Measurements from ENCODE around the gene AMBRA1.

AMBRA1 gene

DNA sequence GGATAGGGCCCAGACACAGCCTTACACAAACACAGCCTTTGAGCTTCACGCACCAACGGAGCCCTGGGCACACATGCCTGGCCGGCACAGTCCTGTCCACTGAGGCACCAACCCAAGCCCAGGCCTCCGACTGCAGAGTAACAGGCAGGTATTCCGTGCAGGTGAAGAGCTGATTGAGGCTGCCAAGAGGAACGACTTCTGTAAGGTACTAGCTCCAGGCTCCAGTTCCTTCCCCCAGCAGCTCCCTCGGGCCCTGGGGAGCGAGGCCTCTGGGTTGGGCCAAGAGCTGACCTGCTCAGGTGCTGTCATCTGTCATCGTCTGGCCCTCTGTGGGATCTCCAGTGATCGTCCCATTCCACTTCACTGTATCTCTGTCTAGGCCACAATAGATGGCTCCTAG, 215.5 kb downstream of the AMBRA1 start:
- no peaks in the 10 kb centered on the region for H3K9me3 ChIP-seq (ENCODE audit: severe bottlenecking)
- ATAC-seq (ENCODE audit: low read depth) (no peak), DNase-seq (ENCODE audit: low spot score) (no peak)
- no peaks in the 10 kb centered on the region for H3K27me3 ChIP-seq (ENCODE audit: insufficient read depth, poor library complexity, severe bottlenecking)
- TF ChIP-seq, protein P1, sequence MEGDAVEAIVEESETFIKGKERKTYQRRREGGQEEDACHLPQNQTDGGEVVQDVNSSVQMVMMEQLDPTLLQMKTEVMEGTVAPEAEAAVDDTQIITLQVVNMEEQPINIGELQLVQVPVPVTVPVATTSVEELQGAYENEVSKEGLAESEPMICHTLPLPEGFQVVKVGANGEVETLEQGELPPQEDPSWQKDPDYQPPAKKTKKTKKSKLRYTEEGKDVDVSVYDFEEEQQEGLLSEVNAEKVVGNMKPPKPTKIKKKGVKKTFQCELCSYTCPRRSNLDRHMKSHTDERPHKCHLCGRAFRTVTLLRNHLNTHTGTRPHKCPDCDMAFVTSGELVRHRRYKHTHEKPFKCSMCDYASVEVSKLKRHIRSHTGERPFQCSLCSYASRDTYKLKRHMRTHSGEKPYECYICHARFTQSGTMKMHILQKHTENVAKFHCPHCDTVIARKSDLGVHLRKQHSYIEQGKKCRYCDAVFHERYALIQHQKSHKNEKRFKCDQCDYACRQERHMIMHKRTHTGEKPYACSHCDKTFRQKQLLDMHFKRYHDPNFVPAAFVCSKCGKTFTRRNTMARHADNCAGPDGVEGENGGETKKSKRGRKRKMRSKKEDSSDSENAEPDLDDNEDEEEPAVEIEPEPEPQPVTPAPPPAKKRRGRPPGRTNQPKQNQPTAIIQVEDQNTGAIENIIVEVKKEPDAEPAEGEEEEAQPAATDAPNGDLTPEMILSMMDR (IDR thresholded peaks at IDR 0.05; ENCODE audit: poor library complexity, severe bottlenecking): no peak
- H3K4me1 ChIP-seq (ENCODE audit: insufficient read depth, poor library complexity, severe bottlenecking): no peaks in the 10 kb centered on the region
- H3K27ac ChIP-seq (ENCODE audit: poor library complexity, severe bottlenecking): no peak overlapping the region
- no peak overlapping the region for H3K4me3 ChIP-seq (ENCODE audit: severe bottlenecking)
- H3K36me3 ChIP-seq (ENCODE audit: low read depth): peaks cover 14% of the 10 kb centered on the region

DNA sequence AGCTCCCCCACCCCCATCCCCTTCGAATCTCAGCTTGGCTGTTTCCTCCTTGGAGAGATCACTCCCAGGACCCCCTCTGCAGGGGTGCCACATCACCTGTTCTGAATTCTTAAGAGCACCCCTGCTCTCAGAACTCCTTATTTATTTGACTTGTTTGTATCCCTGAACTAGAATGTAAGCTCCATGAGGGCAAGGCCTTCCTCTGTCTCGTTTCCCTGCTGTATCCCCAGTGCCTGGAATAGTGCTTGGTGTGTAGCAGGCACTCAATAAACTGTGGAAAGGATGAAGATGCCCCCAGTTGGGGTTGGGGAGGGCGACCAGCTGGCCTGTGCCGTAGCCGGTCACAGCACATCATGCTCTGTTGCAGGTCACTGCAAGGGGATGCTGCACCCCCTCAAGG, 216.0 kb downstream of the AMBRA1 start:
- TF ChIP-seq, protein P1 (IDR thresholded peaks at IDR 0.05; ENCODE audit: poor library complexity, severe bottlenecking): no peak
- no peaks in the 10 kb centered on the region for H3K9me3 ChIP-seq (ENCODE audit: severe bottlenecking)
- DNase-seq (ENCODE audit: low spot score) (no peak), ATAC-seq (ENCODE audit: low read depth) (no peak)
- peaks cover 11% of the 10 kb centered on the region for H3K36me3 ChIP-seq (ENCODE audit: low read depth)
- no peaks in the 10 kb centered on the region for H3K27me3 ChIP-seq (ENCODE audit: insufficient read depth, poor library complexity, severe bottlenecking)
- H3K4me1 ChIP-seq (ENCODE audit: insufficient read depth, poor library complexity, severe bottlenecking): no peaks in the 10 kb centered on the region
- H3K4me3 ChIP-seq (ENCODE audit: severe bottlenecking): no peak overlapping the region
- no peak overlapping the region for H3K27ac ChIP-seq (ENCODE audit: poor library complexity, severe bottlenecking)

DNA sequence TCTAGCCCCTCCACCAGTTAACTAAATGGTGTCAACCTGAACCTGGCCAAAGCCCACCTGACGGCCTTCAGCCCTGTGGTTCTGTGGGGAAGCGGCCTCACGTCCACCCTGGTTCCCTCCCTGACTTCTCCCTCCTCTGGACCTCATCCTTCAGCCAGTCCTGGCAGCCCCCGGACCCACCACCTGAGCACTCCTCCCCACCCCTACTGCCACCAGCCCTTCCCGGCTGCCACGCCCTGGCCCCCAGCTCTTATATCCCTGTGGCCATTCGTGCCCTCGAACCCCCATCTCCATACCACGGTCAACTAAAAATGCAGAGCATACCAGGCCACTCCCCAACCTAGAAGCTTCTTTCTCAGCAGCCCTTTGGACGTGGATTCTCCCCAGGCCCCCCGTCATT, 216.5 kb downstream of the AMBRA1 start:
- no peaks in the 10 kb centered on the region for H3K27me3 ChIP-seq (ENCODE audit: insufficient read depth, poor library complexity, severe bottlenecking)
- no peak overlapping the region for H3K4me3 ChIP-seq (ENCODE audit: severe bottlenecking)
- TF ChIP-seq, protein P1 (IDR thresholded peaks at IDR 0.05; ENCODE audit: poor library complexity, severe bottlenecking): no peak
- H3K4me1 ChIP-seq (ENCODE audit: insufficient read depth, poor library complexity, severe bottlenecking): no peaks in the 10 kb centered on the region
- ATAC-seq (ENCODE audit: low read depth) (no peak), DNase-seq (ENCODE audit: low spot score) (no peak)
- no peaks in the 10 kb centered on the region for H3K9me3 ChIP-seq (ENCODE audit: severe bottlenecking)
- H3K36me3 ChIP-seq (ENCODE audit: low read depth): peaks cover 11% of the 10 kb centered on the region
- H3K27ac ChIP-seq (ENCODE audit: poor library complexity, severe bottlenecking): no peak overlapping the region

DNA sequence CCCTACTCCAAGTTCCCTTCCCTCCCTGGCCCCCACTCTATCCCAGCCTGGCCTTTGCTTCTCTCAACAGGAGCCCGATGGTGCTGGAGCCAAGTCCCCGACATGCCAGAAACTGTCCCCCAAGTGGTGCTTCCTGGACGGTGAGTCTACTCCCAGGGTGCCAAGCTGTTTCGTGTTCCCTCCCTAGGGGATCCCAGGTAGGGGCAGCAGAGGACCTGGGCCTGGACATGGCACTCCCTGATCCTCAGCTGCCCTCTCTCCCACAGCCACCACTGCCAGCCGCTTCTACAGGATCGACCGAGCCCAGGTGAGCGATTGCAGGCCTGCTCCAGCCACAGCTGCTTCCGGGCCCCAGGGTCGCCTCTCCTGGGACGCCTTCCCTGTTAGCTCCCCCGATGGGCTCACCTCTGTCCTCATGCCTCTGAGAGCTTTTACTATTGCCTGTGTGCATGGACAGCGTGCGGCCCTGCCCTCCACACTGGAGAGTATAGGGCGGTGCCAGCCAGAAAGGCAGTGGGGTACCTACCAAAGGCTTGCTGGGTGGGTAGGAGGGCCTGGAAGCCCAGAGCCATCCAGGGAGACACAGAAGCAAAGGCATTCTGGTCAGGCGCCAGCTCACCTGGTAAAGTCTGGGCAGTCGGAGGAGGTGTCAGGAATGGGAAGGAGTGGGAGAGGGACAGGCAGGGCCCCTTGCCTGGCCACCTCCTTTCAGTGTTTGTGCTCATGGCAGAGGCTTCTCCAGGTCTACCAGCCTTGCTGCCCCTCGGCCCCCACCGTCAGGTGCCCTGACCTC, 217.4 kb downstream of the AMBRA1 start:
- Histone ChIP-seq H3K4me3 (ENCODE audit: severe bottlenecking) (no peak overlapping the region), H3K36me3 (ENCODE audit: low read depth) (peaks cover 11% of the 10 kb centered on the region), H3K27ac (ENCODE audit: poor library complexity, severe bottlenecking) (no peak overlapping the region), H3K9me3 (ENCODE audit: severe bottlenecking) (no peaks in the 10 kb centered on the region), H3K4me1 (ENCODE audit: insufficient read depth, poor library complexity, severe bottlenecking) (no peaks in the 10 kb centered on the region), H3K27me3 (ENCODE audit: insufficient read depth, poor library complexity, severe bottlenecking) (no peaks in the 10 kb centered on the region)
- TF ChIP-seq, protein P1 (IDR thresholded peaks at IDR 0.05; ENCODE audit: poor library complexity, severe bottlenecking): no peak
- DNase-seq (ENCODE audit: low spot score) (no peak), ATAC-seq (ENCODE audit: low read depth) (no peak)

DNA sequence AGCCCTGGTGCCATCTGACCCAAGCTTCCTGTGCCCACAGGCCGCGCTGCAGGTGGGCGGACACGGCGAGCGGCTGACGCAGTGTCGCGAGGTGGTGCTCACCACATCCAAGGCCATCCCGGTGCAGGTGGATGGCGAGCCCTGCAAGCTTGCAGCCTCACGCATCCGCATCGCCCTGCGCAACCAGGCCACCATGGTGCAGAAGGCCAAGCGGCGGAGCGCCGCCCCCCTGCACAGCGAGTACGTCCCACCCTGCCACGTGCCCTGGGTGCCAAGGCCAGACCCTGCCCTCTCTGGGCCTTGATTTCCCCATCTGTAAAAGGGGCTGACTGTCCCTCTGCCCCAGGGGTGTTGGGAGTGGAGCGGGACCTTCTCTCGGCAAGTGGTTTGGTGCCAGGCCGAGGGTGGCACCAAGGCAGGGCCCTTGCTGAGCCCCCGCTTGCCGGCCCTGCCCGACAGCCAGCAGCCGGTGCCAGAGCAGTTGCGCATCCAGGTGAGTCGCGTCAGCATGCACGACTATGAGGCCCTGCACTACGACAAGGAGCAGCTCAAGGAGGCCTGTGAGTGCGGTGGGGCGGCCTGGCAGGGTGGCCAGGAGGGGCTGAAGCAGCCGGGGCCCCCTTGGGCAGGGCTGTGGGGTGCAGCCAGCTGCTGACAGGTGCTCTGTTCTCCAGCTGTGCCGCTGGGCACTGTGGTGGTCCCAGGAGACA, 218.3 kb downstream of the AMBRA1 start:
- TF ChIP-seq, protein P1 (IDR thresholded peaks at IDR 0.05; ENCODE audit: poor library complexity, severe bottlenecking): no peak
- no peaks in the 10 kb centered on the region for H3K27me3 ChIP-seq (ENCODE audit: insufficient read depth, poor library complexity, severe bottlenecking)
- H3K36me3 ChIP-seq (ENCODE audit: low read depth): peaks cover 11% of the 10 kb centered on the region
- no peak for DNase-seq (ENCODE audit: low spot score)
- no peak overlapping the region for H3K4me3 ChIP-seq (ENCODE audit: severe bottlenecking)
- H3K9me3 ChIP-seq (ENCODE audit: severe bottlenecking): no peaks in the 10 kb centered on the region
- H3K4me1 ChIP-seq (ENCODE audit: insufficient read depth, poor library complexity, severe bottlenecking): no peaks in the 10 kb centered on the region
- ATAC-seq (ENCODE audit: low read depth): no peak
- no peak overlapping the region for H3K27ac ChIP-seq (ENCODE audit: poor library complexity, severe bottlenecking)
